K562 (cell line): ENCODE measurements around the gene SEL1L. TPM values are rescaled to one million over a fixed set of nuclear protein-coding genes. Genes with fewer than 3 reads are reported as not detected.

Source experiments
- ARID1B ChIP-seq: fragments of 450-650 bp; IDR thresholded peaks from 2 replicates; pipeline ENCODE4 v1.6.1; 2016; ENCODE audit warnings: antibody characterized with exemption, mild to moderate bottlenecking, inconsistent platforms
- ATF4 ChIP-seq: fragments of 450-650 bp; formaldehyde crosslinking; IDR thresholded peaks from 2 replicates; pipeline ENCODE4 v1.4.0; 2022; ENCODE audit warnings: mild to moderate bottlenecking, moderate library complexity
- CBX1 ChIP-seq: sonication (generic); IDR thresholded peaks from 2 replicates; pipeline ENCODE4 v1.6.1; 2016; ENCODE audit warnings: antibody characterized with exemption, low read depth, mild to moderate bottlenecking
- CXXC5 ChIP-seq: fragments of 250-450 bp; sonication (Bioruptor Pico); IDR thresholded peaks from 2 replicates; pipeline ENCODE4 v1.8.0; 2022; ENCODE audit warnings: inconsistent platforms, mild to moderate bottlenecking, moderate library complexity
- ETV1 ChIP-seq: fragments of 450-650 bp; conservative IDR thresholded peaks from 2 replicates; pipeline ENCODE4 v1.6.1; 2016; ENCODE audit warnings: missing genetic modification characterization, control low read depth, low read depth, missing compliant biosample characterization
- HDAC8 ChIP-seq: fragments of 450-650 bp; IDR thresholded peaks from 2 replicates; pipeline ENCODE4 v1.6.1; 2016; ENCODE audit warnings: mild to moderate bottlenecking, missing genetic modification characterization, moderate library complexity, missing compliant biosample characterization
- HMG20B ChIP-seq: fragments of 250-450 bp; sonication (Bioruptor Pico); IDR thresholded peaks from 2 replicates; pipeline ENCODE4 v1.5.0; 2021; ENCODE audit warnings: mild to moderate bottlenecking
- KDM4B ChIP-seq, 2 experiments: fragments of 450-650 bp in 1 of 2; sonication (generic) in 1 of 2; IDR thresholded peaks; 2 replicates each; pipeline ENCODE4 v1.6.1; 2016 to 2017; ENCODE audit warnings: borderline replicate concordance in 2 of 2, antibody characterized with exemption in 1 of 2, low read depth in 1 of 2, mild to moderate bottlenecking in 1 of 2
- PTRF ChIP-seq: fragments of 450-650 bp; IDR thresholded peaks from 2 replicates; pipeline ENCODE4 v1.6.1; 2016; ENCODE audit warnings: mild to moderate bottlenecking, missing genetic modification characterization, missing compliant biosample characterization
- RAD21 ChIP-seq, 2 experiments: fragments of 250-450 bp in 1 of 2; fragments of 450-650 bp in 1 of 2; sonication (Bioruptor Pico) in 1 of 2; formaldehyde crosslinking in 1 of 2; IDR thresholded peaks in 1 of 2; conservative IDR thresholded peaks in 1 of 2; 2 replicates each; pipeline versions ENCODE4 v1.4.0 to v1.8.0; 2020 to 2022; ENCODE audit warnings: mild to moderate bottlenecking in 2 of 2, moderate library complexity in 1 of 2
- SOX6 ChIP-seq: fragments of 450-650 bp; IDR thresholded peaks from 2 replicates; pipeline ENCODE4 v1.6.1; 2014; ENCODE audit warnings: mild to moderate bottlenecking
- TRIM24 ChIP-seq, 2 experiments: fragments of 450-650 bp; IDR thresholded peaks; 2 replicates each; pipeline ENCODE4 v1.6.1; 2016
- ZBTB26 ChIP-seq: fragments of 450-650 bp; formaldehyde crosslinking; IDR thresholded peaks from 2 replicates; pipeline ENCODE4 v1.4.0; 2022; ENCODE audit warnings: missing genetic modification characterization
- ZEB2 ChIP-seq: fragments of 450-650 bp; IDR thresholded peaks from 2 replicates; pipeline ENCODE4 v1.6.1; 2016
- ZNF212 ChIP-seq: fragments of 450-650 bp; formaldehyde crosslinking; IDR thresholded peaks from 2 replicates; pipeline ENCODE4 v1.4.0; 2020; ENCODE audit warnings: mild to moderate bottlenecking
- ZNF639 ChIP-seq, 2 experiments: fragments of 200-800 bp in 1 of 2; sonication (Bioruptor generic) in 1 of 2; sonication (generic) in 1 of 2; formaldehyde crosslinking in 1 of 2; IDR thresholded peaks in 1 of 2; conservative IDR thresholded peaks in 1 of 2; 2 replicates each; pipeline versions ENCODE4 v1.5.0 to v1.6.1; 2016 to 2020; ENCODE audit warnings: missing compliant biosample characterization in 1 of 2, missing genetic modification characterization in 1 of 2, missing genetic modification reagents in 1 of 2
- ZNF780A ChIP-seq: fragments of 250-450 bp; sonication (Bioruptor Pico); IDR thresholded peaks from 2 replicates; pipeline ENCODE4 v1.5.0; 2021; ENCODE audit warnings: mild to moderate bottlenecking
- ZSCAN29 ChIP-seq: fragments of 450-650 bp; IDR thresholded peaks from 2 replicates; pipeline ENCODE4 v1.6.1; 2017
- polyA plus RNA-seq, 8 experiments: library from polyadenylated mRNA; depleted of rRNA in 4 of 8; stranded (reverse) in 5 of 8; unstranded in 3 of 8; fragments of >200 nt; fragmentation: Nextera tagmentation in 2 of 8; fragmentation: Illumina TruSeq in 1 of 8; extraction: Ambion mirVana in 2 of 8; extraction: Trizol in 1 of 8; gene quantifications; 2 replicates each; pipeline versions ENCODE4 v1.2.1 to v1.2.3, GENCODE V29; 2011 to 2014; ENCODE audit warnings: inconsistent platforms in 1 of 8, missing spikeins in 1 of 8
- total RNA-seq, 7 experiments: library from RNA; depleted of rRNA in 6 of 7; stranded (reverse); fragments of >200 nt in 6 of 7; fragmentation: Illumina TruSeq in 2 of 7; extraction: Trizol in 2 of 7; gene quantifications; 2 replicates each; pipeline versions ENCODE4 v1.2.1 to v1.2.3, GENCODE V29; 2011 to 2021; ENCODE audit warnings: low replicate concordance in 1 of 7
- TF ChIP-seq, protein P1 (sequence below): sonication (generic); formaldehyde crosslinking; IDR thresholded peaks from 2 replicates; pipeline ENCODE4 v1.8.1; 2023; ENCODE audit warnings: mild to moderate bottlenecking, missing genetic modification reagents
- TF ChIP-seq, protein P2 (sequence below): sonication (generic); formaldehyde crosslinking; IDR thresholded peaks from 2 replicates; pipeline ENCODE4 v1.8.1; 2023; ENCODE audit warnings: mild to moderate bottlenecking, missing genetic modification reagents

Gene SEL1L
- total and polyA plus RNA-seq, 9 of the 15 experiments (the other 6 are each of a cell fraction or from before 2014, with no cell fraction given) = 7.7 to 21.1 (median 13.6) TPM

GRCh38 chr14:81472096-81472800, 61.4 kb downstream of the SEL1L start (continued):
- TF ChIP-seq ZNF639 (CRISPR knock-in tag; conservative IDR thresholded peaks at IDR 0.05 in 1 of 2, IDR thresholded peaks at IDR 0.05 in 1 of 2) (no peak), SOX6 (peak; percentile 50), RAD21 (CRISPR knock-in tag; conservative IDR thresholded peaks at IDR 0.05 in 1 of 2, IDR thresholded peaks at IDR 0.05 in 1 of 2) (no peak), ZSCAN29 (no peak), PTRF (tag) (no peak), ZNF780A (CRISPR knock-in tag) (no peak), TRIM24 (IDR thresholded peaks at IDR 0.05) (peak; percentile 77 to 87; a peak in 3 of 4 replicates), ZBTB26 (CRISPR knock-in tag) (no peak), ZEB2 (0 out of 2 replicates have a peak, but pooled peaks have one; percentile 24), CBX1 (no peak), KDM4B (IDR thresholded peaks at IDR 0.05; ENCODE audit: borderline replicate concordance in 2 of 2, low read depth in 1 of 2) (no peak), HDAC8 (tag) (0 out of 2 replicates have a peak, but pooled peaks have one; percentile 18), ZNF212 (no peak), ATF4 (peak; percentile 82; the same call in 1 of the 2 replicates), CXXC5 (0 out of 2 replicates have a peak, but pooled peaks have one; percentile 30), ETV1 (tag) (peak; percentile 26; the same call in 1 of the 2 replicates), HMG20B (CRISPR knock-in tag) (no peak), ARID1B (peak; percentile 30; the same call in 1 of the 2 replicates)
- TF ChIP-seq, protein P1, sequence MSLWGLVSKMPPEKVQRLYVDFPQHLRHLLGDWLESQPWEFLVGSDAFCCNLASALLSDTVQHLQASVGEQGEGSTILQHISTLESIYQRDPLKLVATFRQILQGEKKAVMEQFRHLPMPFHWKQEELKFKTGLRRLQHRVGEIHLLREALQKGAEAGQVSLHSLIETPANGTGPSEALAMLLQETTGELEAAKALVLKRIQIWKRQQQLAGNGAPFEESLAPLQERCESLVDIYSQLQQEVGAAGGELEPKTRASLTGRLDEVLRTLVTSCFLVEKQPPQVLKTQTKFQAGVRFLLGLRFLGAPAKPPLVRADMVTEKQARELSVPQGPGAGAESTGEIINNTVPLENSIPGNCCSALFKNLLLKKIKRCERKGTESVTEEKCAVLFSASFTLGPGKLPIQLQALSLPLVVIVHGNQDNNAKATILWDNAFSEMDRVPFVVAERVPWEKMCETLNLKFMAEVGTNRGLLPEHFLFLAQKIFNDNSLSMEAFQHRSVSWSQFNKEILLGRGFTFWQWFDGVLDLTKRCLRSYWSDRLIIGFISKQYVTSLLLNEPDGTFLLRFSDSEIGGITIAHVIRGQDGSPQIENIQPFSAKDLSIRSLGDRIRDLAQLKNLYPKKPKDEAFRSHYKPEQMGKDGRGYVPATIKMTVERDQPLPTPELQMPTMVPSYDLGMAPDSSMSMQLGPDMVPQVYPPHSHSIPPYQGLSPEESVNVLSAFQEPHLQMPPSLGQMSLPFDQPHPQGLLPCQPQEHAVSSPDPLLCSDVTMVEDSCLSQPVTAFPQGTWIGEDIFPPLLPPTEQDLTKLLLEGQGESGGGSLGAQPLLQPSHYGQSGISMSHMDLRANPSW = no peak
- TF ChIP-seq, protein P2, sequence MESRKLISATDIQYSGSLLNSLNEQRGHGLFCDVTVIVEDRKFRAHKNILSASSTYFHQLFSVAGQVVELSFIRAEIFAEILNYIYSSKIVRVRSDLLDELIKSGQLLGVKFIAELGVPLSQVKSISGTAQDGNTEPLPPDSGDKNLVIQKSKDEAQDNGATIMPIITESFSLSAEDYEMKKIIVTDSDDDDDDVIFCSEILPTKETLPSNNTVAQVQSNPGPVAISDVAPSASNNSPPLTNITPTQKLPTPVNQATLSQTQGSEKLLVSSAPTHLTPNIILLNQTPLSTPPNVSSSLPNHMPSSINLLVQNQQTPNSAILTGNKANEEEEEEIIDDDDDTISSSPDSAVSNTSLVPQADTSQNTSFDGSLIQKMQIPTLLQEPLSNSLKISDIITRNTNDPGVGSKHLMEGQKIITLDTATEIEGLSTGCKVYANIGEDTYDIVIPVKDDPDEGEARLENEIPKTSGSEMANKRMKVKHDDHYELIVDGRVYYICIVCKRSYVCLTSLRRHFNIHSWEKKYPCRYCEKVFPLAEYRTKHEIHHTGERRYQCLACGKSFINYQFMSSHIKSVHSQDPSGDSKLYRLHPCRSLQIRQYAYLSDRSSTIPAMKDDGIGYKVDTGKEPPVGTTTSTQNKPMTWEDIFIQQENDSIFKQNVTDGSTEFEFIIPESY (CRISPR knock-in tag) = no peak
